ENCODE measurements around the gene BIRC3. TPM values are rescaled to one million over a fixed set of nuclear protein-coding genes. Genes with fewer than 3 reads are reported as not detected.

BIRC3 gene
- total RNA-seq, 2 donors from 2014 or later = 0.04 to 0.07 TPM

DNA sequence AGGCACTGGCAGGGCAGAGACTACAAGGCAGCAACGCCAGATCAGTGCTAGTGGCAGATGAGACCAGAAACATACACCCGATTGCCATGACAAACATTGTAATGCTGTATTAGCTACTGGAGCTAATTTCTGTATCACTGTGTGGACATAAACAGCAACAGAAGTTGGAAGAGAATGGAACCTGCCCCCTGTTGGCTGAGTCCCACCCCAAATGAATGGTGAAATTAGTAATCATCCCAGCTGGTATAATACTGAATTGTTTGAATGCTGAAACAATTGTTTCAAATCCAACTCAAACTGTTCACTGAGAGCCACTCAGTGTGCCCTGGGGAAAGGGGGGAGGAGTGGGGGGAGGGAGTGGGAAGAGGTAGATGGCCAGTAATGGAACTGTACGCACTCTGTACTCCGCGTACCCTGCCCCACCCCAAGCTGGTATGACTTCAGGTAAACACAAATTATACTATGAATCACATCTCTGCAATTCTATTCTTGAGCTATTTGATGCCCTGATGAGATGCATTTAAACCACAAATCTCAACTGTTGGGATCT, 11.2 kb upstream of the BIRC3 start:
- 76 to 87% methylated on average over 2 to 5 of the region's 5 CpGs for WGBS, 2 experiments (ENCODE audit: insufficient coverage in 1 of 2, insufficient read length in 1 of 2)
- Mint-ChIP-seq H3K9me3 (peaks cover 25% of the 10 kb centered on the region), H3K4me3 (no peak overlapping the region), H3K27me3 (ENCODE audit: insufficient read depth) (no peaks in the 10 kb centered on the region), H3K27ac (no peak overlapping the region), H3K4me1 (peaks cover 15% of the 10 kb centered on the region), H3K36me3 (ENCODE audit: low read depth) (no peaks in the 10 kb centered on the region)
- Histone ChIP-seq H3K4me1 (ENCODE audit: control insufficient read depth, insufficient read depth, low read length) (peaks cover 8% of the 10 kb centered on the region), H3K27ac (ENCODE audit: low read depth, low read length) (no peak overlapping the region), H3K4me3 (ENCODE audit: low read length) (no peak overlapping the region), H3K27me3 (ENCODE audit: control insufficient read depth, insufficient read depth, low read length, poor library complexity, severe bottlenecking) (no peaks in the 10 kb centered on the region), H3K36me3 (ENCODE audit: control insufficient read depth, insufficient read depth, low read length) (no peaks in the 10 kb centered on the region), H3K9ac (ENCODE audit: extremely low read depth, low read length, poor library complexity, severe bottlenecking) (no peak overlapping the region), H3K9me3 (ENCODE audit: control insufficient read depth, low read length) (peaks cover 15% of the 10 kb centered on the region)
- TF ChIP-seq, protein P1, sequence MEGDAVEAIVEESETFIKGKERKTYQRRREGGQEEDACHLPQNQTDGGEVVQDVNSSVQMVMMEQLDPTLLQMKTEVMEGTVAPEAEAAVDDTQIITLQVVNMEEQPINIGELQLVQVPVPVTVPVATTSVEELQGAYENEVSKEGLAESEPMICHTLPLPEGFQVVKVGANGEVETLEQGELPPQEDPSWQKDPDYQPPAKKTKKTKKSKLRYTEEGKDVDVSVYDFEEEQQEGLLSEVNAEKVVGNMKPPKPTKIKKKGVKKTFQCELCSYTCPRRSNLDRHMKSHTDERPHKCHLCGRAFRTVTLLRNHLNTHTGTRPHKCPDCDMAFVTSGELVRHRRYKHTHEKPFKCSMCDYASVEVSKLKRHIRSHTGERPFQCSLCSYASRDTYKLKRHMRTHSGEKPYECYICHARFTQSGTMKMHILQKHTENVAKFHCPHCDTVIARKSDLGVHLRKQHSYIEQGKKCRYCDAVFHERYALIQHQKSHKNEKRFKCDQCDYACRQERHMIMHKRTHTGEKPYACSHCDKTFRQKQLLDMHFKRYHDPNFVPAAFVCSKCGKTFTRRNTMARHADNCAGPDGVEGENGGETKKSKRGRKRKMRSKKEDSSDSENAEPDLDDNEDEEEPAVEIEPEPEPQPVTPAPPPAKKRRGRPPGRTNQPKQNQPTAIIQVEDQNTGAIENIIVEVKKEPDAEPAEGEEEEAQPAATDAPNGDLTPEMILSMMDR (conservative IDR thresholded peaks at IDR 0.05) = peak; percentile 43
- DNase-seq = no peak

- H3K36me3 Mint-ChIP-seq (ENCODE audit: low read depth) = no peaks in the 10 kb centered on the region
- no peaks in the 10 kb centered on the region for H3K27me3 Mint-ChIP-seq (ENCODE audit: insufficient read depth)
- 87 to 90% methylated on average over 8 to 9 of the region's 9 CpGs for WGBS, 2 experiments (ENCODE audit: insufficient coverage in 1 of 2, insufficient read length in 1 of 2)
- H3K27ac ChIP-seq (ENCODE audit: low read depth, low read length) = no peak overlapping the region
- no peaks in the 10 kb centered on the region for H3K27me3 ChIP-seq (ENCODE audit: control insufficient read depth, insufficient read depth, low read length, poor library complexity, severe bottlenecking)
- no peak overlapping the region for H3K4me3 ChIP-seq (ENCODE audit: low read length)
- H3K9ac ChIP-seq (ENCODE audit: extremely low read depth, low read length, poor library complexity, severe bottlenecking) = no peak overlapping the region
- H3K36me3 ChIP-seq (ENCODE audit: control insufficient read depth, insufficient read depth, low read length) = no peaks in the 10 kb centered on the region
- H3K9me3 ChIP-seq (ENCODE audit: control insufficient read depth, low read length) = peaks cover 6% of the 10 kb centered on the region
- no peak overlapping the region for H3K27ac Mint-ChIP-seq
- peaks cover 15% of the 10 kb centered on the region for H3K4me1 Mint-ChIP-seq
- no peak overlapping the region for H3K4me3 Mint-ChIP-seq
- peaks cover 8% of the 10 kb centered on the region for H3K4me1 ChIP-seq (ENCODE audit: control insufficient read depth, insufficient read depth, low read length)
- H3K9me3 Mint-ChIP-seq = peaks cover 15% of the 10 kb centered on the region
- no peak for DNase-seq
- TF ChIP-seq, protein P1 (conservative IDR thresholded peaks at IDR 0.05) = no peak
Measured at GRCh38 chr11:102306817-102307726, 10.2 kb upstream of the BIRC3 start.

DNA sequence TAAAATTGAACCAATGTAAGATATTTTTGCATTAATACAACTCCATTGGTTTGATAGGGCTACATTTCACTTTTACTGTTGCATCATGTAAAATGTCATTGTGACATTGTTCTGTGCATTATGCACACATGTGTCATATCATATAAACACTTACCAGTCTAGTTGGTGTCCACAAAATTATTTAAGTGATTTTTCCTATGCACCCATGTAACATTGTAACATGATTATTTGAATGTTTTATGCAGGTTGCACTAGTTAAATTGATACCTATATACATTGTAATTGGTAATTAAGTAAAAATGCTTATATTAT, 9.6 kb upstream of the BIRC3 start:
- H3K27me3 Mint-ChIP-seq (ENCODE audit: insufficient read depth) = no peaks in the 10 kb centered on the region
- Histone ChIP-seq H3K27me3 (ENCODE audit: control insufficient read depth, insufficient read depth, low read length, poor library complexity, severe bottlenecking) (no peaks in the 10 kb centered on the region), H3K9me3 (ENCODE audit: control insufficient read depth, low read length) (no peaks in the 10 kb centered on the region), H3K9ac (ENCODE audit: extremely low read depth, low read length, poor library complexity, severe bottlenecking) (no peak overlapping the region), H3K4me3 (ENCODE audit: low read length) (no peak overlapping the region), H3K27ac (ENCODE audit: low read depth, low read length) (no peak overlapping the region), H3K36me3 (ENCODE audit: control insufficient read depth, insufficient read depth, low read length) (no peaks in the 10 kb centered on the region), H3K4me1 (ENCODE audit: control insufficient read depth, insufficient read depth, low read length) (peaks cover 8% of the 10 kb centered on the region)
- H3K9me3 Mint-ChIP-seq = peaks cover 10% of the 10 kb centered on the region
- no peak for DNase-seq
- H3K36me3 Mint-ChIP-seq (ENCODE audit: low read depth) = no peaks in the 10 kb centered on the region
- H3K4me3 Mint-ChIP-seq = no peak overlapping the region
- TF ChIP-seq, protein P1 (conservative IDR thresholded peaks at IDR 0.05) = no peak
- H3K4me1 Mint-ChIP-seq = peaks cover 15% of the 10 kb centered on the region
- no peak overlapping the region for H3K27ac Mint-ChIP-seq

Measured in endodermal cell (in vitro differentiated cells).